B cell (primary cell): ENCODE results near the gene RAD51C. TPM values are rescaled to one million over a fixed set of nuclear protein-coding genes. Genes with fewer than 3 reads are reported as not detected.

ENCODE experiments used
- ATAC-seq: fragments of 200-7000 bp; cut with Tn5 transposase; one replicate; pipeline ENCODE4 v1.10.0; 2021; ENCODE audit warnings: low read depth, mild to moderate bottlenecking, moderate number of reproducible peaks, moderate library complexity
- CTCF ChIA-PET: fragments of 350-600 bp; sonication (Branson Sonifier 250); formaldehyde crosslinking; loops from one replicate; lab custom pipeline; 2021; ENCODE audit warnings: antibody characterized with exemption, inconsistent platforms; lab: Charles Lee
- POLR2A ChIA-PET: fragments of 350-600 bp; sonication (Branson Sonifier 250); formaldehyde crosslinking; loops from one replicate; lab custom pipeline; 2021; ENCODE audit warnings: antibody characterized with exemption; lab: Charles Lee
- DNase-seq: peaks from one replicate; pipeline ENCODE4 v3.0.0; 2013
- H2AFZ ChIP-seq: 2 replicates; pipeline ENCODE4 v1.6.1; 2012; ENCODE audit warnings: mild to moderate bottlenecking, low read depth, low read length; ENCODE audit not compliant: insufficient read depth, poor library complexity, severe bottlenecking
- H3K27ac ChIP-seq, 2 donors: 1 replicate in 1 of 2; 2 replicates in 1 of 2; pipeline ENCODE4 v1.5.1; 2012 to 2013; ENCODE audit warnings: low read length in 2 of 2, mild to moderate bottlenecking in 2 of 2, moderate library complexity in 1 of 2
- H3K27me3 ChIP-seq, 4 experiments: fragments of 200-600 bp in 1 of 4; sonication (generic) in 1 of 4; replicated peaks in 1 of 4; 1 replicate in 2 of 4; 2 replicates in 2 of 4; pipeline versions ENCODE4 v1.6.1 to v1.7.0; 2013 to 2016; ENCODE audit warnings: low read length in 3 of 4, mild to moderate bottlenecking in 2 of 4, mixed read lengths in 1 of 4, moderate library complexity in 1 of 4; ENCODE audit not compliant: insufficient read depth in 4 of 4, control insufficient read depth in 3 of 4; ENCODE audit errors: control extremely low read depth in 1 of 4
- H3K36me3 ChIP-seq, 2 experiments: replicated peaks in 1 of 2; 1 replicate in 1 of 2; 2 replicates in 1 of 2; pipeline versions ENCODE4 v1.6.1 to v1.7.1; 2013; ENCODE audit warnings: low read length in 1 of 2; ENCODE audit not compliant: insufficient read depth in 2 of 2, control insufficient read depth in 1 of 2; ENCODE audit errors: control extremely low read depth in 1 of 2, extremely low read depth in 1 of 2
- H3K4me1 ChIP-seq, 2 donors: fragments of 200-600 bp in 1 of 2; sonication (generic) in 1 of 2; 1 replicate in 1 of 2; 2 replicates in 1 of 2; pipeline versions ENCODE4 v1.5.1 to v1.6.1; 2013 to 2017; ENCODE audit warnings: low read length in 2 of 2; ENCODE audit not compliant: control insufficient read depth in 2 of 2, insufficient read depth in 2 of 2
- H3K4me2 ChIP-seq: replicated peaks from 2 replicates; pipeline ENCODE3; 2012; ENCODE audit warnings: mild to moderate bottlenecking, low read depth, low read length; ENCODE audit not compliant: poor library complexity, severe bottlenecking
- H3K4me3 ChIP-seq, 5 experiments: fragments of 200-600 bp in 1 of 5; sonication (generic) in 1 of 5; 1 replicate in 3 of 5; 2 replicates in 2 of 5; pipeline versions ENCODE4 v1.5.1 to v1.7.0; 2011 to 2016; ENCODE audit warnings: low read length in 4 of 5, mild to moderate bottlenecking in 4 of 5, low read depth in 2 of 5, control low read depth in 1 of 5, moderate library complexity in 1 of 5; ENCODE audit not compliant: insufficient read depth in 1 of 5; ENCODE audit errors: control extremely low read depth in 1 of 5, extremely low read depth in 1 of 5
- H3K79me2 ChIP-seq: fragments of 200-600 bp; sonication (generic); one replicate; pipeline ENCODE4 v1.6.0; 2016; ENCODE audit warnings: low read length; ENCODE audit not compliant: control insufficient read depth, insufficient read depth
- H3K9ac ChIP-seq: fragments of 200-600 bp; sonication (generic); 2 replicates; pipeline ENCODE4 v1.6.1; 2017; ENCODE audit warnings: mild to moderate bottlenecking, low read length, moderate library complexity
- H3K9me3 ChIP-seq, 3 donors: one replicate each; pipeline versions ENCODE4 v1.6.1 to v1.7.1; 2013; ENCODE audit warnings: low read length in 2 of 3; ENCODE audit not compliant: control insufficient read depth in 2 of 3, insufficient read depth in 1 of 3; ENCODE audit errors: control extremely low read depth in 1 of 3
- H4K20me1 ChIP-seq: 2 replicates; pipeline ENCODE4 v1.6.0; 2012; ENCODE audit warnings: mild to moderate bottlenecking, low read length; ENCODE audit not compliant: insufficient read depth, control insufficient read depth, poor library complexity, severe bottlenecking
- H3K27ac Mint-ChIP-seq: one replicate; pipeline ENCODE4 v1.8.0; 2021; ENCODE audit warnings: mixed read lengths
- H3K27me3 Mint-ChIP-seq: one replicate; pipeline ENCODE4 v1.8.0; 2021; ENCODE audit warnings: mixed read lengths
- H3K4me1 Mint-ChIP-seq: one replicate; pipeline ENCODE4 v1.8.0; 2021; ENCODE audit warnings: mixed read lengths
- H3K4me3 Mint-ChIP-seq: one replicate; pipeline ENCODE4 v1.8.0; 2021; ENCODE audit warnings: mixed read lengths
- H3K9me3 Mint-ChIP-seq: one replicate; pipeline ENCODE4 v1.8.0; 2022; ENCODE audit warnings: mixed read lengths; ENCODE audit not compliant: insufficient read depth
- CTCF ChIP-seq: fragments of 200-600 bp; IDR thresholded peaks from one replicate; pipeline ENCODE4 v1.8.0; 2022; ENCODE audit warnings: antibody characterized with exemption, mild to moderate bottlenecking
- EZH2 ChIP-seq: IDR thresholded peaks from 2 replicates; pipeline ENCODE4 v1.6.1; 2012; ENCODE audit warnings: borderline replicate concordance, low read depth, mild to moderate bottlenecking, moderate library complexity, low read length; ENCODE audit not compliant: insufficient read depth, poor library complexity, severe bottlenecking
- whole genome bisulfite sequencing: methylation state at CpG from one replicate; pipeline ENCODE4 v1.1.5; 2013; ENCODE audit warnings: missing lambda C conversion rate; ENCODE audit not compliant: insufficient coverage; 5-methylcytosine and 5-hydroxymethylcytosine counted together
- intact Hi-C: fragments of 100-400 bp; cut with micrococcal nuclease; formaldehyde crosslinking; loops from one replicate; pipeline ENCODE4 v1.10.0; 2022
- polyA plus RNA-seq: library from polyadenylated mRNA; depleted of rRNA; stranded (reverse); fragments of >200 nt; gene quantifications from 2 replicates; pipeline ENCODE4 v1.2.3, GENCODE V29; 2012
- total RNA-seq, 2 donors: library from RNA; stranded (reverse); fragments of 120-200 nt in 1 of 2; gene quantifications; 1 replicate in 1 of 2; 2 replicates in 1 of 2; pipeline versions ENCODE4 v1.2.3 to v1.2.4, GENCODE V29; 2013 to 2022

Gene RAD51C
- total and polyA plus RNA-seq, 2 donors (not counting 1 experiment from before 2014, with no cell fraction given): 14.2 to 33.2 TPM

GRCh38 chr17:58759522-58759921 lies 67.1 kb downstream of the RAD51C start:
- Histone ChIP-seq H3K27ac (no peak overlapping the region), H3K4me1 (peaks cover 15 to 22% of the 10 kb centered on the region in 2 donors), H3K36me3 (no peaks in the 10 kb centered on the region), H3K79me2 (no peaks in the 10 kb centered on the region), H2AFZ (no peak overlapping the region), H3K4me2 (no peak overlapping the region), H3K4me3 (no peak overlapping the region), H4K20me1 (no peaks in the 10 kb centered on the region), H3K9ac (no peak overlapping the region), H3K9me3 (peaks cover 0 to 8% (median 0%) of the 10 kb centered on the region in 3 donors), H3K27me3 (peaks cover 0 to 40% (median 37%) of the 10 kb centered on the region in 4 experiments)
- Mint-ChIP-seq H3K4me3 (no peak overlapping the region), H3K9me3 (no peaks in the 10 kb centered on the region), H3K27me3 (peaks cover 48% of the 10 kb centered on the region), H3K4me1 (peaks cover 14% of the 10 kb centered on the region), H3K27ac (no peak overlapping the region)
- intact Hi-C loops: no loop called here
- DNase-seq (no peak), ATAC-seq (no peak)
- no peak for TF ChIP-seq EZH2
- TF ChIP-seq CTCF: no peak
- ChIA-PET POLR2A (no interaction called here), CTCF (no interaction called here)
- no CpG with 5 or more reads among the region's 2 CpGs for WGBS

DNA sequence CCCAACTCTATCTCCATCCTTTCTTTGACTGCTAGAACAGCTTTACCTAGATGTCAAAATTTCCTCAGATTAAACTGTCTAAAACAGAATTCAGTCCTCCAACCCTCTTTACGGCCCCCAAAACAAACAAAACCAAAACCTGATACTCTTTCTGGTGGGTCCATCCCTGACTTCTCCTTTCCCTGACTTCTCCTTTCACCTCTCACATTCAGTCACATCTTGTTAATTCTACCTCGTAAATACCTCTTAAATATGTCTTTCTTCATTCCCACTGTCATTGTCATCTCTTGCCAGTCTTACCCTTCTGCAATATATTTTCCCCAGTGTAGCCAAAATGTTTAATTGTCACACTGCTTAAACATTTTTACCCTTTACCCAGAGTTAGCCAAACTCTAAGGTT lies 67.8 kb downstream of the RAD51C start:
- WGBS: 51% methylated on average over 2 of the region's 2 CpGs
- Histone ChIP-seq H3K79me2 (no peaks in the 10 kb centered on the region), H3K4me1 (peaks cover 14 to 19% of the 10 kb centered on the region in 2 donors), H3K4me3 (no peak overlapping the region), H3K36me3 (no peaks in the 10 kb centered on the region), H4K20me1 (no peaks in the 10 kb centered on the region), H3K27ac (no peak overlapping the region), H3K9ac (no peak overlapping the region), H2AFZ (no peak overlapping the region), H3K9me3 (peaks cover 0 to 8% (median 0%) of the 10 kb centered on the region in 3 donors), H3K27me3 (peaks cover 0 to 39% (median 37%) of the 10 kb centered on the region in 4 experiments), H3K4me2 (no peak overlapping the region)
- intact Hi-C loops: no loop called here
- CTCF ChIA-PET: no interaction called here
- ATAC-seq (no peak), DNase-seq (no peak)
- no peak overlapping the region for H3K4me3 Mint-ChIP-seq
- TF ChIP-seq CTCF: no peak
- TF ChIP-seq EZH2: no peak
- peaks cover 12% of the 10 kb centered on the region for H3K4me1 Mint-ChIP-seq
- POLR2A ChIA-PET: no interaction called here
- H3K27ac Mint-ChIP-seq: no peak overlapping the region
- H3K27me3 Mint-ChIP-seq: peaks cover 43% of the 10 kb centered on the region
- H3K9me3 Mint-ChIP-seq: no peaks in the 10 kb centered on the region
